Lower leg skin (tissue), 3 donors: ENCODE results near the gene HM13.

ENCODE experiments used
- CTCF ChIP-seq, 3 donors: fragments of 450-650 bp; IDR thresholded peaks; one replicate each; pipeline ENCODE4 v1.5.1; 2016; ENCODE audit warnings: antibody characterized with exemption in 3 of 3, mild to moderate bottlenecking in 3 of 3, moderate library complexity in 2 of 3
- POLR2A ChIP-seq, 2 donors: fragments of 450-650 bp; IDR thresholded peaks; one replicate each; pipeline ENCODE4 v1.6.1; 2016 to 2017; ENCODE audit warnings: antibody characterized with exemption in 2 of 2, mild to moderate bottlenecking in 1 of 2, moderate library complexity in 1 of 2

GRCh38 chr20:31590717-31591225, 76.5 kb downstream of the HM13 start:
- TF ChIP-seq CTCF (IDR thresholded peaks at IDR 0.05) (no peak), POLR2A (IDR thresholded peaks at IDR 0.05) (no peak)
